ENCODE measurements around the gene HNRNPH3.
"Not testable (repeated sequence)": the region's sequence is repeated elsewhere in the genome, so short reads cannot be mapped to it uniquely, and the experiment has no call there.

Gene HNRNPH3

GRCh38 chr10:68331455-68332258 is at the start of gene HNRNPH3:
Gene HNRNPH3 (plus strand): TSS chr10:68332064. CDS start chr10:68337222, 5,158 bp downstream.
- in situ Hi-C loops (cut with MboI; ENCODE audit: low sequenced_read_pairs), result no loop called here

GRCh38 chr10:68284062-68285001 is 47.5 kb upstream of the HNRNPH3 start:
- in situ Hi-C loops (cut with MboI; ENCODE audit: low sequenced_read_pairs), result no loop called here

- in situ Hi-C loops (cut with MboI; ENCODE audit: low sequenced_read_pairs), result no loop called here
These were observed 43.1 kb upstream of the HNRNPH3 start for GRCh38 chr10:68288717-68289116.

GRCh38 chr10:68290736-68291135 is 41.1 kb upstream of the HNRNPH3 start:
- in situ Hi-C loops (cut with MboI; ENCODE audit: low sequenced_read_pairs), result no loop called here

GRCh38 chr10:68296843-68297663 is 34.8 kb upstream of the HNRNPH3 start:
- in situ Hi-C loops (cut with MboI; ENCODE audit: low sequenced_read_pairs), result no loop called here

- in situ Hi-C loops (cut with MboI; ENCODE audit: low sequenced_read_pairs), result no loop called here
These were observed 30.6 kb upstream of the HNRNPH3 start for GRCh38 chr10:68301301-68301700.

- in situ Hi-C loops (cut with MboI; ENCODE audit: low sequenced_read_pairs), result no loop called here
These were observed 29.9 kb upstream of the HNRNPH3 start for GRCh38 chr10:68301790-68302502.

GRCh38 chr10:68302503-68302823 is 29.4 kb upstream of the HNRNPH3 start:
- in situ Hi-C loops (cut with MboI; ENCODE audit: low sequenced_read_pairs), result no loop called here

GRCh38 chr10:68302871-68303270 is 29.0 kb upstream of the HNRNPH3 start:
- in situ Hi-C loops (cut with MboI; ENCODE audit: low sequenced_read_pairs), result no loop called here

- in situ Hi-C loops (cut with MboI; ENCODE audit: low sequenced_read_pairs), result no loop called here
These were observed 27.9 kb upstream of the HNRNPH3 start for GRCh38 chr10:68303849-68304412.

GRCh38 chr10:68305854-68306253 is 26.0 kb upstream of the HNRNPH3 start:
- in situ Hi-C loops (cut with MboI; ENCODE audit: low sequenced_read_pairs), result no loop called here

GRCh38 chr10:68310531-68310930 is 21.3 kb upstream of the HNRNPH3 start:
- in situ Hi-C loops (cut with MboI; ENCODE audit: low sequenced_read_pairs), result no loop called here

- in situ Hi-C loops (cut with MboI; ENCODE audit: low sequenced_read_pairs), result not testable (repeated sequence)
These were observed 16.9 kb upstream of the HNRNPH3 start for GRCh38 chr10:68314930-68315329.

- in situ Hi-C loops (cut with MboI; ENCODE audit: low sequenced_read_pairs), result no loop called here
These were observed 16.3 kb upstream of the HNRNPH3 start for GRCh38 chr10:68315582-68315981.

- in situ Hi-C loops (cut with MboI; ENCODE audit: low sequenced_read_pairs), result no loop called here
These were observed 13.4 kb upstream of the HNRNPH3 start for GRCh38 chr10:68318331-68319059.

GRCh38 chr10:68324396-68324795 is 7.5 kb upstream of the HNRNPH3 start:
- in situ Hi-C loops (cut with MboI; ENCODE audit: low sequenced_read_pairs), result not testable (repeated sequence)

GRCh38 chr10:68327889-68328786 is 3.7 kb upstream of the HNRNPH3 start:
- in situ Hi-C loops (cut with MboI; ENCODE audit: low sequenced_read_pairs), result no loop called here

- in situ Hi-C loops (cut with MboI; ENCODE audit: low sequenced_read_pairs), result no loop called here
These were observed 2.4 kb upstream of the HNRNPH3 start for GRCh38 chr10:68329506-68329861.

Measured in HL-60/S4 treated with retinoic acid at 250 ng/mL for 4 days and 3 days (cell line).